K562 (cell line): ENCODE measurements around the gene MYCBPAP. TPM values are rescaled to one million over a fixed set of nuclear protein-coding genes. Genes with fewer than 3 reads are reported as not detected.

Source experiments
- ATAC-seq: fragments of 200-7000 bp; cut with Tn5 transposase; 3 replicates; pipeline ENCODE4 v1.9.1; 2020; ENCODE audit warnings: moderate library complexity
- BruUV-seq: library from RNA; stranded (reverse); fragments of 400-500 nt; replicated peaks from 2 replicates; lab custom pipeline; 2021; lab: Mats Ljungman, UMichigan
- CTCF ChIA-PET: fragments of 300-600 bp; formaldehyde crosslinking; extraction: SDS; loops from one replicate; lab custom pipeline; 2021; ENCODE audit warnings: low intra/inter-chr PET ratio; lab: Yijun Ruan, JAX
- POLR2A ChIA-PET: fragments of 300-600, 350-650 bp; sonication (Branson Sonifier 250); formaldehyde crosslinking; extraction: SDS; loops from one replicate; lab custom pipeline; 2021; ENCODE audit warnings: antibody characterized with exemption, inconsistent platforms; lab: Yijun Ruan, JAX
- DNase-seq, 4 experiments: peaks; one replicate each; pipeline versions ENCODE4 v3.0.0 to v3.0.0-alpha.2; 2011 to 2018; ENCODE audit warnings: low spot score in 3 of 4, mixed read lengths in 3 of 4; ENCODE audit errors: extremely low read depth in 1 of 4
- FAIRE-seq: peaks from 2 replicates; lab custom pipeline; 2011; peaks lifted over from hg19 to GRCh38; lab: Jason Lieb, UNC
- H2AFZ ChIP-seq: 2 replicates; pipeline ENCODE4 v1.6.0; 2011; ENCODE audit warnings: low read depth, low read length, control low read depth, inconsistent platforms
- H3K27ac ChIP-seq: fragments of 200-600 bp; 3 replicates; pipeline ENCODE4 v1.8.0; 2011; ENCODE audit warnings: low read depth, mild to moderate bottlenecking, control low read depth, inconsistent platforms, low read length, moderate library complexity, mixed read lengths; ENCODE audit errors: extremely low read depth
- H3K27me3 ChIP-seq, 2 experiments: fragments of 300-600 bp in 1 of 2; 2 replicates in 1 of 2; 3 replicates in 1 of 2; pipeline versions ENCODE4 v1.6.0 to v1.8.0; 2011; ENCODE audit warnings: inconsistent platforms in 2 of 2, low read length in 2 of 2, mild to moderate bottlenecking in 1 of 2, mixed read lengths in 1 of 2, moderate library complexity in 1 of 2; ENCODE audit not compliant: control insufficient read depth in 2 of 2, insufficient read depth in 2 of 2
- H3K36me3 ChIP-seq: fragments of 300-600 bp; 3 replicates; pipeline ENCODE4 v1.8.0; 2011; ENCODE audit warnings: mild to moderate bottlenecking, low read length, inconsistent platforms; ENCODE audit not compliant: control insufficient read depth, insufficient read depth
- H3K4me1 ChIP-seq, 2 experiments: fragments of 200-600 bp in 1 of 2; replicated peaks in 1 of 2; 2 replicates in 1 of 2; 3 replicates in 1 of 2; pipeline versions ENCODE4 v1.5.1 to v1.8.0; 2011; ENCODE audit warnings: inconsistent platforms in 2 of 2, low read length in 2 of 2, mild to moderate bottlenecking in 1 of 2, mixed read lengths in 1 of 2, moderate library complexity in 1 of 2; ENCODE audit not compliant: control insufficient read depth in 2 of 2, insufficient read depth in 2 of 2
- H3K4me2 ChIP-seq: 2 replicates; pipeline ENCODE4 v1.6.1; 2011; ENCODE audit warnings: low read length, control low read depth, inconsistent platforms, mixed read lengths; ENCODE audit not compliant: insufficient read depth
- H3K4me3 ChIP-seq: fragments of 200-600 bp; sonication (generic), shearing (Covaris generic); 2 replicates; pipeline ENCODE4 v1.5.1; 2016; ENCODE audit warnings: control low read depth, inconsistent platforms
- H3K79me2 ChIP-seq: fragments of 200-600 bp; 3 replicates; pipeline ENCODE4 v1.8.0; 2011; ENCODE audit warnings: low read length, inconsistent platforms; ENCODE audit not compliant: control insufficient read depth, insufficient read depth
- H3K9ac ChIP-seq, 2 experiments: 2 replicates each; pipeline versions ENCODE4 v1.6.0 to v1.6.1; 2011; ENCODE audit warnings: low read depth in 2 of 2, low read length in 2 of 2, control low read depth in 1 of 2, inconsistent platforms in 1 of 2, mild to moderate bottlenecking in 1 of 2, mixed read lengths in 1 of 2; ENCODE audit not compliant: insufficient read depth in 1 of 2
- H3K9me1 ChIP-seq: one replicate; pipeline ENCODE4 v1.6.0; 2011; ENCODE audit warnings: inconsistent platforms, mild to moderate bottlenecking, low read length, moderate library complexity; ENCODE audit not compliant: control insufficient read depth, insufficient read depth
- H3K9me3 ChIP-seq: replicated peaks from 2 replicates; pipeline ENCODE4 v1.5.1; 2011; ENCODE audit warnings: low read depth, low read length, inconsistent platforms; ENCODE audit not compliant: control insufficient read depth, insufficient read depth
- H4K20me1 ChIP-seq: replicated peaks from 2 replicates; pipeline ENCODE4 v1.6.1; 2011; ENCODE audit warnings: low read length, inconsistent platforms, mixed read lengths; ENCODE audit not compliant: control insufficient read depth, insufficient read depth
- CHD7 ChIP-seq: fragments of 200-600 bp; sonication (generic); IDR thresholded peaks from one replicate; pipeline ENCODE4 v1.6.1; 2012; ENCODE audit warnings: mild to moderate bottlenecking, low read depth, low read length, inconsistent platforms
- CREB5 ChIP-seq: fragments of 250-450 bp; sonication (Bioruptor Pico); IDR thresholded peaks from 2 replicates; pipeline ENCODE4 v1.5.0; 2020; ENCODE audit warnings: mild to moderate bottlenecking
- ESRRA ChIP-seq: fragments of 450-650 bp; IDR thresholded peaks from 2 replicates; pipeline ENCODE4 v1.6.1; 2014; ENCODE audit warnings: low read depth, mild to moderate bottlenecking, moderate library complexity, borderline replicate concordance
- ETV6 ChIP-seq, 3 experiments: fragments of 150-350 bp in 1 of 3; sonication (generic) in 1 of 3; formaldehyde crosslinking in 1 of 3; IDR thresholded peaks; 2 replicates each; pipeline versions ENCODE4 v1.6.1 to v1.8.0; 2014 to 2022; ENCODE audit warnings: borderline replicate concordance in 2 of 3, low read depth in 2 of 3, antibody characterized with exemption in 1 of 3, low read length in 1 of 3, mild to moderate bottlenecking in 1 of 3, missing genetic modification reagents in 1 of 3
- PHTF2 ChIP-seq: fragments of 250-450 bp; sonication (Bioruptor Pico); IDR thresholded peaks from 2 replicates; pipeline ENCODE4 v1.5.0; 2021; ENCODE audit warnings: mild to moderate bottlenecking
- RBM25 ChIP-seq: fragments of 200-400 bp; formaldehyde crosslinking; IDR thresholded peaks from 2 replicates; pipeline ENCODE4 v1.6.1; 2018; ENCODE audit warnings: low read length, low read depth, moderate library complexity; ENCODE audit not compliant: severe bottlenecking
- RBM39 ChIP-seq: fragments of 200-400 bp; formaldehyde crosslinking; optimal IDR thresholded peaks from 2 replicates; pipeline ENCODE3; 2018; ENCODE audit warnings: low read depth, low read length
- ZNF146 ChIP-seq: IDR thresholded peaks from one replicate; pipeline ENCODE4 v1.6.1; 2018; ENCODE audit warnings: missing compliant biosample characterization; ENCODE audit not compliant: unreplicated experiment
- WGBS: fragments of 100-300 bp; shearing (Covaris generic); methylation state at CpG from one replicate; pipeline ENCODE4 v1.1.6; 2016; ENCODE audit warnings: low coverage, mixed read lengths; ENCODE audit not compliant: insufficient coverage; ENCODE audit errors: missing lambda C conversion rate; 5-methylcytosine and 5-hydroxymethylcytosine counted together
- in situ Hi-C: fragments of 300-500 bp; cut with MboI; formaldehyde crosslinking; loops from 4 replicates; pipeline ENCODE4 v1.15.0; 2018; ENCODE audit warnings: inconsistent platforms, mixed read lengths
- intact Hi-C: fragments of 100-400 bp; cut with micrococcal nuclease; formaldehyde crosslinking; loops from 2 replicates; pipeline ENCODE4 v1.14.2; 2022
- polyA plus RNA-seq, 8 experiments: library from polyadenylated mRNA; depleted of rRNA in 4 of 8; stranded (reverse) in 5 of 8; unstranded in 3 of 8; fragments of >200 nt; fragmentation: Nextera tagmentation in 2 of 8; fragmentation: Illumina TruSeq in 1 of 8; extraction: Ambion mirVana in 2 of 8; extraction: Trizol in 1 of 8; gene quantifications; 2 replicates each; pipeline versions ENCODE4 v1.2.1 to v1.2.3, GENCODE V29; 2011 to 2014; ENCODE audit warnings: inconsistent platforms in 1 of 8, missing spikeins in 1 of 8
- total RNA-seq, 7 experiments: library from RNA; depleted of rRNA in 6 of 7; stranded (reverse); fragments of >200 nt in 6 of 7; fragmentation: Illumina TruSeq in 2 of 7; extraction: Trizol in 2 of 7; gene quantifications; 2 replicates each; pipeline versions ENCODE4 v1.2.1 to v1.2.3, GENCODE V29; 2011 to 2021; ENCODE audit warnings: low replicate concordance in 1 of 7

Gene MYCBPAP
- total and polyA plus RNA-seq, 9 of the 15 experiments (the other 6 are each of a cell fraction or from before 2014, with no cell fraction given) = not detected

GRCh38 chr17:50459756-50460155 is 48.5 kb upstream of the MYCBPAP start:
- Histone ChIP-seq H4K20me1 (peaks cover 11% of the 10 kb centered on the region; the same call in 1 of the 2 replicates), H3K4me2 (no peak overlapping the region), H3K27ac (no peak overlapping the region), H3K79me2 (no peaks in the 10 kb centered on the region), H3K9me3 (no peaks in the 10 kb centered on the region), H3K36me3 (no peaks in the 10 kb centered on the region), H3K9ac (no peak overlapping the region), H2AFZ (no peak overlapping the region), H3K4me3 (no peak overlapping the region), H3K9me1 (no peaks in the 10 kb centered on the region), H3K27me3 (peaks cover 2 to 59% of the 10 kb centered on the region in 2 experiments; a peak in 4 of 5 replicates), H3K4me1 (peaks cover 0 to 6% of the 10 kb centered on the region in 2 experiments; a peak in 2 of 5 replicates)
- POLR2A ChIA-PET = interaction anchor here (1.3 to 1.7 kb wide), 3 partner anchors 17 to 100 kb away, joined by 3 to 7 read pairs (median 5); no protein-coding TSS in a partner anchor
- ATAC-seq (no peak), FAIRE-seq (no peak), DNase-seq (peak in 1 of 4 experiments; percentile 1)
- CTCF ChIA-PET = no interaction called here
- intact Hi-C loops (no loop called here), in situ Hi-C loops (no loop called here)
- WGBS = 7% methylated on average over 4 of the region's 4 CpGs
- BruUV-seq = no TSS peak
- TF ChIP-seq RBM39 = no peak
- TF ChIP-seq CREB5 = no peak
- no peak for TF ChIP-seq CHD7
- no peak for TF ChIP-seq ETV6 (IDR thresholded peaks at IDR 0.05; ENCODE audit: borderline replicate concordance in 1 of 2, low read depth in 2 of 2, low read length in 1 of 2)
- TF ChIP-seq ETV6 (CRISPR knock-in tag; IDR thresholded peaks at IDR 0.05; ENCODE audit: borderline replicate concordance) = no peak
- TF ChIP-seq PHTF2 (CRISPR knock-in tag) = no peak
- TF ChIP-seq ZNF146 (CRISPR knock-in tag) = no peak
- no peak for TF ChIP-seq RBM25
- TF ChIP-seq ESRRA = no peak
